ENCODE measurements around the gene FAM181B. TPM values are rescaled to one million over a fixed set of nuclear protein-coding genes. Genes with fewer than 3 reads are reported as not detected.

The FAM181B gene
- total RNA-seq, 2 experiments from 2014 or later, result not detected

DNA sequence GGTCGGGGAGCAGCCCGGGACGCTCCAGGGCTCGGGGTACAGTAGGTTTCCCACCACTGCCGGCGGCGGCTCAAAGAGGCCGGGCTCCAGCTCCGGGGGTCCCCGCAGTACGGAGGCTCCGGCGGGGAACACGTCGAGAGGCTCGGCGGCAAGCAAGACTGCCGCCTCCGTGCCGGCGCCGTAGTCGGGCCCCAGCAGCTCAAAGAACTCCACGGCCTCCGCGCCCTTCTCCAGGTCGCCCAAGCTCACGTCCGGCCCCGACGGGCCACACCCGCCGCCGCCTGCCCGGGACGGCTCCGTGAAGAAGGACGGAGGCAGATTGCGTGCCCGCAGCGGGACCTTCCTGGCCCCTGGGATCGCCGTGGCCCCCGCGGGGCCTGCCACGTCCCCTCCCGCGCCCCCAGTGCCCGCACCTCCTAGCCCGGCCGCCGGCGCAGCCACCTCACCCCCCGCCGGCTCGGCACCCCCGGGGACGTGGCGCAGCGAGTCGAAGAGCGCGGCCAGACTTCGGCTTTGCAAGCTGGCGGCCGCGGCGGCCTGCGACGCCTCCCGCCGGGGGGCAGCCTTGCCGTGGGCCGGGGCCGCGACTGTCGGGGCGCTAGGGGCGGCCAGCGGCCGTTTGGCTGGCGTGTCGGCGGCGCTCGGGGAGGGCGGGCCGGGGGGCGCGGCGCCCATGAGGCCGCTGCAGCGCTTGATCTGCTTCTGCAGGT lies 775 bp downstream of the FAM181B start:
- CTCF ChIA-PET, result no interaction called here
- POLR2A ChIA-PET, result interaction anchor here (0.6 to 1.1 kb wide), 2 partner anchors 13 to 417 kb away, joined by 3 read pairs; no protein-coding TSS in a partner anchor

- ChIA-PET CTCF (no interaction called here), POLR2A (no interaction called here)
Observed at GRCh38 chr11:82732348-82732733, 1.3 kb downstream of the FAM181B start.

DNA sequence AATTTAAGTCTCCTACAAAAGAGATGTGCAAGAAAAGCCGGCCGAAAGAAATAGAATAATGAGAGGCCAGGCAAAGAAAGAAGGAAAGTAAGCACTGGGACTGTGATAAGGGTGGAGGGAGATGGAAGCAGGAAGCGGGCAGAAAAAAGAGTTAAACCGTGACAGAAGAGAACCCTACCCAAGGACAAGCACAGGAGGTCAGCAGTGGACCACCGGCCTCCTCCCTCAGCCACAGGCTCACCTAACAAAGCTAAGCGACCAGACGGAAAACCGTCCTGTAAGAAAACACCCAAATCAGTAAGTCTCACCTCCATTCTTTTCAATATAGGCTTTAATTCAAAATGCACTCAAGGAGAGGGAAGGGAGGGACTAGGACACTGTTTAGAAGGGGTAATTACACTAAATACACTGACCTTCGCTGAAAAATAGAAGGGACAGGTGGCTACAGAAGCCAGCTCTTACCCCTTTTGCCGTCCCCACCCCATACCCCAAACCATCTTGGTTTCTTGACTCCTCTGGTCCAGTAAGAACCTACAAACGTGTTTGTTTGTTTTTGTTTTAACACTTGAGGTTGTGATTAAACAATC lies 1.9 kb downstream of the FAM181B start:
- ChIA-PET POLR2A (no interaction called here), CTCF (no interaction called here)

DNA sequence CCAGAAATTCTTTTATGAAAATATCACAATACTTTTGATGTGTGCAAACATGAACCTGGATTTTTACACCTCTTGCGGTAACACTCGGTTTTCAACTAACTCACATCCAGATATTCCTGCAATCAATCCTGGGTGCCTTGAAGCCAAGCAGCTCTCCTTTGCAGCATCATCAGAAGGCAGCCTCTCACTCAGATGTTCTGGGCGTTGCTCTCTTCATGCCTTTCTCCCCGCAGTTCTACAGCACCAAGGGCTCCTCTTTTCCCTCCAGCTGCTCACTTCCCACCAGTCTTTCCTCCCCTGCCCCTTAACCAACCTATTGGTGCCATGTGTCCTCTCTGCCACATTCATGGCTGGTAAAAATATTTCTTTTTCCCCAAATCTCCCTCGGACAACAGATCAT lies 2.9 kb downstream of the FAM181B start:
- ChIA-PET CTCF (no interaction called here), POLR2A (no interaction called here)

GRCh38 chr11:82730286-82730685 lies 3.4 kb downstream of the FAM181B start:
- ChIA-PET POLR2A (no interaction called here), CTCF (no interaction called here)

- ChIA-PET CTCF (interaction anchor here (1.1 kb wide), 1 partner anchor 143 kb away, joined by 4 read pairs; no protein-coding TSS in a partner anchor), POLR2A (no interaction called here)
Observed at GRCh38 chr11:82724026-82724425, 9.6 kb downstream of the FAM181B start.

DNA sequence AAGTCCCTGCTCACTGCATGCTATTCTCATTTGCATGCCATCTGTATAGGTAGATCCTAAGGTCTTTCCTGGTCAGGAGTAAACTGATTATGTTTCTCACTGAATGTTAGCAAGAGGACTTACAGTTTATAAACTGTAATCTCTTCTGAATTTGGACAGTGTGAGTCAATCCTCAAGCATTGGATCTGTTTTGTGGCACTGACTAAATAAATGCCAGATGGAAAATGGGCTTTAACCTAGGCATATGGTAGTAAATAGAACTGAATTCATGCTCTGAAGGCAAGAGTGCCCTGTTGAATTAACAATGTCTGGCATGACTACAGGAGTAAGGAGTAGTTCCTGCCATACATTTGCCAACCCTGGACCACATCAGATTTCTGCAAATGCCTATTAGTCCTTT lies 11.4 kb downstream of the FAM181B start:
- CTCF ChIA-PET, result no interaction called here

GRCh38 chr11:82720267-82721065 lies 13.2 kb downstream of the FAM181B start:
- POLR2A ChIA-PET, result interaction anchor here (0.9 kb wide), 1 partner anchor 13 kb away, joined by 3 read pairs; the partner anchor contains the start of gene FAM181B

More for the DNA sequence above, 11.4 kb downstream of the FAM181B start:
- POLR2A ChIA-PET, result no interaction called here

DNA sequence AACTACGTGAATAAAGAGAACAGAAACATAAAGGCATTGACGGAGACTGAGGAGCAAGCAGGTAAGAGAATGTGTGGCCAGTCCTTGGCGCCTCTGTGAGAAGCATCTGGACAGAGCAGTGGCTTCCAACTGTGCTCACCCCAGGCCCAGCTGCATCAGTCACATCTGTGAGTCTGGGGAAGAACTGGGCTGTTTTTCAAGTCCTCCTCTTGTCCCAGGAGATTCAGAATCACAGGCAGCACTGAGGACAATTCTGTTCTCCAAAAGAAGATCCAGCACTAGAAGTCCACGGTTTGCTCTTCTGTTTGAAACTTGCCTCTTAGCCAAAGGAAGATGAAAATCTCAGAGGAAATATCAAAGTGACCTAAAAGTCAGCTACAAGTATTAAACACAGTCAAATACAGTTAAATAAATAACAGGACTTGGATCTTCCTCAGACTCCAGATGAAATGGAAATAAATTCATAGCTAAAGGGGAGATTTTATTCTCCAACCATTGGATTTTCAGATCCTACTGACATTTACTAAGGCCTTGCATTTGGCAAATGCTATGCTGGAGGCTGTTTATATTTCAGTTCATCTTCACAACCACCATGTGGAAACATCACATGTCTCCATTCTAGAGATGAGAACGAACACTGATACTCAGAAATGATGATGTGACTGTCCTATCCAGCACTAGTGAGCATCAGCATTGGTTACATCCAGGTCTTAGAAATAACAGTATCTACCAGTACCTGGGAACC lies 14.1 kb downstream of the FAM181B start:
- ChIA-PET POLR2A (interaction anchor here (0.9 kb wide), 1 partner anchor 14 kb away, joined by 3 read pairs; the partner anchor contains the start of gene FAM181B), CTCF (no interaction called here)

More at GRCh38 chr11:82720267-82721065, 13.2 kb downstream of the FAM181B start:
- CTCF ChIA-PET, result no interaction called here

DNA sequence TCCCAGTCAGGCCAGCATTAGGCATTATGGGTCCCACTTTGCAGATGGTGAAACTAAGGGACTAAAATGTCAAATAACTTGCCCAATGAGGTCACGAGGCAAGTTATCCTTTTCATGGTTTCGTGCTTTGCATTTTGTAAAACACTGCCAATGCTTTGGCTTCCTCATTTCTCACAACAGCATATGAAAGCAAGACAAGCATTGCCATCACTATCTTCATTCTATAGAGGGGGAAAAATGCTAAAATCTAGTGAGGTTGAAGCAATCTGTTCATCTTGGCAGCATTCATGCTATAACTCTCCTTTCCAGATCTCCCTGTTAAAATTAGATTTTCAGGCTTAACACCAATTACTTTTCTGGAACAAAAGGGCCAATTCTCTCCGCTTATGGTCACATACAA lies 14.8 kb downstream of the FAM181B start:
- ChIA-PET CTCF (interaction anchor here (1.5 kb wide), 1 partner anchor 10 kb away, joined by 4 read pairs; no protein-coding TSS in a partner anchor), POLR2A (no interaction called here)

DNA sequence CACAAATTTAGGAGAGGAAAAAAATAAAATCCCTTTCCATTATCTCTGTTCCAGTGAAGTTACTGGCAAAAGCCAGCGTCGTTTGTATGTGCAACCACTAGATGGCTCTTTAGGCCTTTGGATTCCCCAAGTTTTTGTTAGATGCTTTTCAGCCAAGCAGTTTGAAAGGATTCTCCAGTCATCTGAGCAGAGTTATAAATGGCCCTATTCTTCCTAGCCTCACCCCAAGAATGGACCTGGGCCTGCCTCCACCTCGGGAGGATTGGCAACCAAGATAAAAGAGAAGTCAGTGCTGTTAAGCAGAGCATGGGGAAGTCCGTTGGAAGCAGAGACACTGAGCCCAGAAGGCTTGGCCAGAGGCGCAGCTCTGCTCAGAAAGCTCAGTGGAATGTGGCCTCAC lies 15.4 kb downstream of the FAM181B start:
- CTCF ChIA-PET, result interaction anchor here (1.5 kb wide), 1 partner anchor 10 kb away, joined by 4 read pairs; no protein-coding TSS in a partner anchor
- POLR2A ChIA-PET, result no interaction called here

- POLR2A ChIA-PET, result no interaction called here
- CTCF ChIA-PET, result interaction anchor here (0.8 to 1.5 kb wide), 2 partner anchors 13 to 1105 kb away, joined by 3 read pairs; no protein-coding TSS in a partner anchor
Observed at GRCh38 chr11:82714346-82715174, 19.1 kb downstream of the FAM181B start.

DNA sequence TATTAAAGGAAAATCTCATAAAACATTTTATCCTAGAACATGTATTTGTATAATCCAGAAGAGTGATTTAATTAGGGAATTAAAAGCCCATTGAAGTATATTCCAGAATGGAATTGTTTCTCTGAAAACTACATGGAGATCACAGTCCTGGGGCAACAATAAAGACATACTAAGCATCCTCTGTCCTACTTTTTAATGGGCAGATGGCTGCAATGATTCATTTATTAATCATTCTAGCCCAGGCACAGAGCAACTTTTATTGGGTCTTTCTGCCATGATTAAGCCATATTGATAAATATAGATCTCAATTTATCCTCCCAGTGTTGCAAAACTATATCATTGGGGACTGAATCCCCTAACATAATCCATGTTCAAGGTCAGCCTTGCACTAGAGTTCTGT lies 22.0 kb downstream of the FAM181B start:
- POLR2A ChIA-PET, result no interaction called here

DNA sequence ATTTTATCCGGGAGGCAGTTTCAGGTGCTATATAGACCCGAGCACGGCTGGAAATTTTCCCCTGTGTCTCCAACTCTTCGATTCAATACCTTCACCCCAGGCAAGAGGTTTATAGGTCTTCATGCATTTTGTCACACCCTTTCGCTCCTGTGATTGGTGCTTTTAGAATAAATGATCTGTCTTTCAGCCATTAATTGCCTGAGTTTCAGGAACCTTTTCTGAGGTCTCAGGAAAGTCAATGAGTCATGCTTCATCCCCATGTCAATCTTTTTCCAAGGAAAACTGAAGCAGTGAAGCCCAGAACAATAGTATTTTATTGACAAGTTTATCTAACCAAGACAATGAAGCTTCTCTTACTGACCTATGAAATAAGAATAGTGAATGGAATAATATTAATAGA lies 29.9 kb downstream of the FAM181B start:
- ChIA-PET POLR2A (no interaction called here), CTCF (no interaction called here)

More for the DNA sequence above, 22.0 kb downstream of the FAM181B start:
- CTCF ChIA-PET, result no interaction called here

DNA sequence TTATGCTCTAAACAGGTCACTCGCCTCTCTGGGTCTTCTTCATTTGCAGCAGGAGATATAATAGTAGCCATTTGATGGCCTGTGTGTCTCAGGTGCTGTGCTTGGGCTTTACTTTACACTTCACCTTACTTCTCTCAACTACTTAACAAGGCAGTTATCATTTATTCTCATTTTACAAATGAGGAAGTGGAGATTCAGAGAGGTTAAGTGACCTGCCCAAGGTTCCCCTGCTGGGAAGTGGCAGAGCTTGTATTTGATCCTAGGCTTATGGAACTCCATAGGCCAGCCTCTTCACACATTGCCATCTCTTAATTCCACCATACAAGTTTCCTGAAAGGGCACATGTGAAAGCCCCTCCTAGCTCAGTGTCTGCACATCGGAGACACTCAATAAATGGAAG lies 30.4 kb downstream of the FAM181B start:
- ChIA-PET CTCF (interaction anchor here (1.0 kb wide), 1 partner anchor 140 kb away, joined by 3 read pairs; no protein-coding TSS in a partner anchor), POLR2A (no interaction called here)

- POLR2A ChIA-PET, result no interaction called here
- CTCF ChIA-PET, result interaction anchor here (1.0 to 1.1 kb wide), 2 partner anchors 12 to 141 kb away, joined by 3 read pairs; no protein-coding TSS in a partner anchor
Observed at GRCh38 chr11:82701847-82702520, 31.7 kb downstream of the FAM181B start.

DNA sequence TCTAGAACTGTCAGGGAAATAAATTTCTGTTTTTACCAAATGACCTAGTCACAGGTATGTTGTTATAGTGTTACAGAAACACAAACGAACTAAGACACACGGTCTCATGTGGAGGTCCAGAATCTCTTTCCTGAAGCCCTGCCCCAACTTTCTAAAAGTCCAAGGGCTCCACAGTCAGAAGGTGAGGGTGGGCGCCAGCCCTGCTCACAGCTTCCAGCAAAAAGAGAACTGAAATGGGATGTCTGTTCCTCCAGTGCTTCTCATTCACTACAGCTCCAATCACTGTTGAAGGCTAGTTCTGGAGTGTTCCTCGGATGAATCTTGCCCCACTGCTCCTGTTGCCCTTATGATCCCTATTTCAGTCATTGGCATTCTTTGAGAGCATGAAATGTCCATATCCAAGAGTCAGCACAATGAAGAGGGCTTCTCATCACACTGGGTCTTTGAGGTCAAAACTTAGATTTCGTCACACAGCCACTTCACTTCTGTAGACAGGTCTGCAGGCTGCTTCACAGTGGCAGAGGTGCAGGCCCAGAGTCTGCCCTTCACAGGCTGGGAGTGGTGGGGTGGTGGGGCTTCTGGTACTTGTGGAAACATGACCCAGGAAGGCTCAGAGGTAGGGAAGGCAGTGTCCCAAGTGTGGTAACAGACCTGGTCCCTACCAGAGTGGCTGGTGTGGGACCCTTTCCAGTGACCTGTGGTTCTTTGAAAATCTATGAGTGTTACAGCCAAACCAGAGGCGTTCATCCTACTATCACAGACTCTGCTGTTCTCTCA lies 34.9 kb downstream of the FAM181B start:
- CTCF ChIA-PET, result no interaction called here
- POLR2A ChIA-PET, result no interaction called here

- CTCF ChIA-PET, result no interaction called here
- POLR2A ChIA-PET, result no interaction called here
Observed at GRCh38 chr11:82692981-82693380, 40.7 kb downstream of the FAM181B start.
